ENCODE measurements around the gene FGFR4.

The FGFR4 gene

DNA sequence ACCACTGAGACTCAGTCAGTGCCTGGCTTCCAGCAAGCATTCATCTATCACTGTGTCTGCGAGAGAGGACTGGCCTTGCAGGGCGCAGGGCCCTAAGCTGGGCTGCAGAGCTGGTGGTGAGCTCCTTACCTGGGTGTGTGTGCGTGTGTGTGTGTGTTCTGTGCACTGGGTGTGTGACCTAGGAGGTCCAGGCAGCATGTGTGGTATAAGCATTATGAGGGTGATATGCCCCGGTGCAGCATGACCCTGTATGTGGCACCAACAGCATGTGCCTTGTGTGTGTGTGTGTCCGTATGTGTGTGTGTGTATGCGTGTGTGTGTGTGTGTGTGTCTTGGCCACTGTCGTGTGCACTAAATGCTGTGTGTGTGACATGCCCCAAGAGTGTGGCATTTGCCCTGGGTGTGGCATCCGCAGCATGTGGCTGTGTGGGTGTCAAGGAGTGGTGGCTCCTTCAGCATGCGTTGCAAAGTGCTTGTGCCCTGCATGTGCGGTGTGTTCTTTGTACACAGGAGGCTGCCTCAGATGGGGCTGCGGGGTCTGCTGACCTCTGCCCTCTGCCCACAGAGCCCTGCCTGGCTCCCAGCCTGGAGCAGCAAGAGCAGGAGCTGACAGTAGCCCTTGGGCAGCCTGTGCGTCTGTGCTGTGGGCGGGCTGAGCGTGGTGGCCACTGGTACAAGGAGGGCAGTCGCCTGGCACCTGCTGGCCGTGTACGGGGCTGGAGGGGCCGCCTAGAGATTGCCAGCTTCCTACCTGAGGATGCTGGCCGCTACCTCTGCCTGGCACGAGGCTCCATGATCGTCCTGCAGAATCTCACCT is 3.3 kb downstream of the FGFR4 start:
- TF ChIP-seq, protein P1, sequence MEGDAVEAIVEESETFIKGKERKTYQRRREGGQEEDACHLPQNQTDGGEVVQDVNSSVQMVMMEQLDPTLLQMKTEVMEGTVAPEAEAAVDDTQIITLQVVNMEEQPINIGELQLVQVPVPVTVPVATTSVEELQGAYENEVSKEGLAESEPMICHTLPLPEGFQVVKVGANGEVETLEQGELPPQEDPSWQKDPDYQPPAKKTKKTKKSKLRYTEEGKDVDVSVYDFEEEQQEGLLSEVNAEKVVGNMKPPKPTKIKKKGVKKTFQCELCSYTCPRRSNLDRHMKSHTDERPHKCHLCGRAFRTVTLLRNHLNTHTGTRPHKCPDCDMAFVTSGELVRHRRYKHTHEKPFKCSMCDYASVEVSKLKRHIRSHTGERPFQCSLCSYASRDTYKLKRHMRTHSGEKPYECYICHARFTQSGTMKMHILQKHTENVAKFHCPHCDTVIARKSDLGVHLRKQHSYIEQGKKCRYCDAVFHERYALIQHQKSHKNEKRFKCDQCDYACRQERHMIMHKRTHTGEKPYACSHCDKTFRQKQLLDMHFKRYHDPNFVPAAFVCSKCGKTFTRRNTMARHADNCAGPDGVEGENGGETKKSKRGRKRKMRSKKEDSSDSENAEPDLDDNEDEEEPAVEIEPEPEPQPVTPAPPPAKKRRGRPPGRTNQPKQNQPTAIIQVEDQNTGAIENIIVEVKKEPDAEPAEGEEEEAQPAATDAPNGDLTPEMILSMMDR (IDR thresholded peaks at IDR 0.05; ENCODE audit: poor library complexity, severe bottlenecking), result no peak
- Histone ChIP-seq H3K27ac (ENCODE audit: poor library complexity, severe bottlenecking) (no peak overlapping the region), H3K27me3 (ENCODE audit: insufficient read depth, poor library complexity, severe bottlenecking) (no peaks in the 10 kb centered on the region), H3K4me3 (ENCODE audit: severe bottlenecking) (no peak overlapping the region), H3K4me1 (ENCODE audit: insufficient read depth, poor library complexity, severe bottlenecking) (no peaks in the 10 kb centered on the region), H3K9me3 (ENCODE audit: severe bottlenecking) (no peaks in the 10 kb centered on the region), H3K36me3 (ENCODE audit: low read depth) (no peaks in the 10 kb centered on the region)
- no peak for DNase-seq (ENCODE audit: low spot score)
- no peak for ATAC-seq (ENCODE audit: low read depth)

DNA sequence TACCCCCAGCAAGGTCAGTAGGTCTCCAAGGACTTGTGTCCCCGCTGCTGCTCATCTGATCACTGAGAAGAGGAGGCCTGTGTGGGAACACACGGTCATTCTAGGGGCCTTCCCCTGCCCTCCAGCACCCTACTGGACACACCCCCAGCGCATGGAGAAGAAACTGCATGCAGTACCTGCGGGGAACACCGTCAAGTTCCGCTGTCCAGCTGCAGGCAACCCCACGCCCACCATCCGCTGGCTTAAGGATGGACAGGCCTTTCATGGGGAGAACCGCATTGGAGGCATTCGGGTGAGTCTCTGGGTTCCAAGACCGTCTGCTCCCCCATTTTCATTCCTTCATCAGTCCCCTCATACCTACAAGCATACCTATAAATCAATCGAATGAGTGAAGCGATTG is 4.1 kb downstream of the FGFR4 start:
- ATAC-seq (ENCODE audit: low read depth), result no peak
- Histone ChIP-seq H3K36me3 (ENCODE audit: low read depth) (no peaks in the 10 kb centered on the region), H3K4me1 (ENCODE audit: insufficient read depth, poor library complexity, severe bottlenecking) (no peaks in the 10 kb centered on the region), H3K9me3 (ENCODE audit: severe bottlenecking) (no peaks in the 10 kb centered on the region), H3K27me3 (ENCODE audit: insufficient read depth, poor library complexity, severe bottlenecking) (no peaks in the 10 kb centered on the region), H3K4me3 (ENCODE audit: severe bottlenecking) (no peak overlapping the region), H3K27ac (ENCODE audit: poor library complexity, severe bottlenecking) (no peak overlapping the region)
- no peak for DNase-seq (ENCODE audit: low spot score)
- TF ChIP-seq, protein P1 (IDR thresholded peaks at IDR 0.05; ENCODE audit: poor library complexity, severe bottlenecking), result no peak

DNA sequence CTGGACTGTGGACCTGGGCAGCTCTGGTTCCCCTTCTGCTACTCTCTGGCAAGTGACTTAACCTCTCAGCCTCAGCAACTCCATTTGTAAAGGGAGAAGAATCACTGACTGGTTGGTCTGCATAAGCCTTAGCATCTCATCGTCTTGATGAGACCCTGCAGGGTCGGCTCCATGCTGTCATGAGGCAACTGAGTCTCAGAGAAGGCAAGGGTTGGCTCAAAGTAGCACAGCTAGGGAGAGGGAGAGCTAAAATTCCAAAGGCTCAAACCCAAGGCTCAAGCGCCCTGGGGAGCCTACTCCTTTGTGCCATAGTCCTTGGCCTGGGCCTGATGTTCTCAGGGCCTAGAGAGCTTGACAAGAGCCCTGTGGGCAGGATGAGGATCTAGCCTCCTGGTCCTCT is 4.5 kb downstream of the FGFR4 start:
- DNase-seq (ENCODE audit: low spot score) (no peak), ATAC-seq (ENCODE audit: low read depth) (no peak)
- H3K36me3 ChIP-seq (ENCODE audit: low read depth), result no peaks in the 10 kb centered on the region
- H3K4me3 ChIP-seq (ENCODE audit: severe bottlenecking), result no peak overlapping the region
- H3K27ac ChIP-seq (ENCODE audit: poor library complexity, severe bottlenecking), result no peak overlapping the region
- TF ChIP-seq, protein P1 (IDR thresholded peaks at IDR 0.05; ENCODE audit: poor library complexity, severe bottlenecking), result no peak
- no peaks in the 10 kb centered on the region for H3K4me1 ChIP-seq (ENCODE audit: insufficient read depth, poor library complexity, severe bottlenecking)
- no peaks in the 10 kb centered on the region for H3K9me3 ChIP-seq (ENCODE audit: severe bottlenecking)
- no peaks in the 10 kb centered on the region for H3K27me3 ChIP-seq (ENCODE audit: insufficient read depth, poor library complexity, severe bottlenecking)

DNA sequence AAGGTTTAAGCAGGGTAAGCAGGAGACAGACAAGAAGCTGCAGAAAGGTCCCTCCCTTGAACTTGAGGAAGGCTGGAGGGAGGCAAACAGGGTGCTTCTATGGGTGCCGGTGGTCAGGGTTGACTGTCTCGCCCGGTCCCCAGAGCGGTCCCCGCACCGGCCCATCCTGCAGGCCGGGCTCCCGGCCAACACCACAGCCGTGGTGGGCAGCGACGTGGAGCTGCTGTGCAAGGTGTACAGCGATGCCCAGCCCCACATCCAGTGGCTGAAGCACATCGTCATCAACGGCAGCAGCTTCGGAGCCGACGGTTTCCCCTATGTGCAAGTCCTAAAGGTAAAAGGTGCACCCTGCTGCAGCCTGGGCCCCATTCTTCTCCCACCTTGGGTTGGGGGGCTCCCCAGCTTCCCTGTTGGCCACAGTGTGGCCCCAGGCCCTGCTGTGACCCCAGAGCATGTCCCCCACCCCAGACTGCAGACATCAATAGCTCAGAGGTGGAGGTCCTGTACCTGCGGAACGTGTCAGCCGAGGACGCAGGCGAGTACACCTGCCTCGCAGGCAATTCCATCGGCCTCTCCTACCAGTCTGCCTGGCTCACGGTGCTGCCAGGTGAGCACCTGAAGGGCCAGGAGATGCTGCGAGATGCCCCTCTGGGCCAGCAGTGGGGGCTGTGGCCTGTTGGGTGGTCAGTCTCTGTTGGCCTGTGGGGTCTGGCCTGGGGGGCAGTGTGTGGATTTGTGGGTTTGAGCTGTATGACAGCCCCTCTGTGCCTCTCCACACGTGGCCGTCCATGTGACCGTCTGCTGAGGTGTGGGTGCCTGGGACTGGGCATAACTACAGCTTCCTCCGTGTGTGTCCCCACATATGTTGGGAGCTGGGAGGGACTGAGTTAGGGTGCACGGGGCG is 5.7 kb downstream of the FGFR4 start:
- DNase-seq (ENCODE audit: low spot score), result no peak
- no peaks in the 10 kb centered on the region for H3K4me1 ChIP-seq (ENCODE audit: insufficient read depth, poor library complexity, severe bottlenecking)
- no peak overlapping the region for H3K27ac ChIP-seq (ENCODE audit: poor library complexity, severe bottlenecking)
- no peaks in the 10 kb centered on the region for H3K27me3 ChIP-seq (ENCODE audit: insufficient read depth, poor library complexity, severe bottlenecking)
- TF ChIP-seq, protein P1 (IDR thresholded peaks at IDR 0.05; ENCODE audit: poor library complexity, severe bottlenecking), result no peak
- H3K36me3 ChIP-seq (ENCODE audit: low read depth), result no peaks in the 10 kb centered on the region
- H3K9me3 ChIP-seq (ENCODE audit: severe bottlenecking), result no peaks in the 10 kb centered on the region
- H3K4me3 ChIP-seq (ENCODE audit: severe bottlenecking), result no peak overlapping the region
- ATAC-seq (ENCODE audit: low read depth), result no peak

Data from RWPE2 (cell line).